Stimulated activated CD4-positive, alpha-beta T cell treated with anti-CD3 and anti-CD28 coated beads, TNF-alpha, amount 100 ng/mL, for 1 hour (primary cell): ENCODE measurements around the gene MTA3.
A peak's percentile ranks its signal among the peaks of the same experiment; 100 is the strongest.

Experiments
- DNase-seq, 3 donors: peaks; one replicate each; pipeline ENCODE4 v3.0.0-alpha.2; 2020; ENCODE audit warnings: low read depth in 3 of 3, low spot score in 1 of 3

The MTA3 gene

GRCh38 chr2:42658306-42658705, 89.9 kb downstream of the MTA3 start:
- DNase-seq = no peak

GRCh38 chr2:42659609-42660008, 91.2 kb downstream of the MTA3 start:
- DNase-seq = no peak

GRCh38 chr2:42663106-42663780, 94.8 kb downstream of the MTA3 start:
- peak; percentile 11 to 39 (median 18) for DNase-seq

GRCh38 chr2:42663828-42664227, 95.4 kb downstream of the MTA3 start:
- DNase-seq = no peak

GRCh38 chr2:42673989-42674579, 105.7 kb downstream of the MTA3 start:
- no peak for DNase-seq

GRCh38 chr2:42675815-42676214, 107.4 kb downstream of the MTA3 start:
- DNase-seq = no peak

GRCh38 chr2:42685303-42685702, 116.9 kb downstream of the MTA3 start:
- no peak for DNase-seq

GRCh38 chr2:42693013-42693615, 124.7 kb downstream of the MTA3 start:
- DNase-seq = no peak

GRCh38 chr2:42693688-42694479, 125.5 kb downstream of the MTA3 start:
- no peak for DNase-seq

- no peak for DNase-seq
Measured at GRCh38 chr2:42696987-42697386, 128.6 kb downstream of the MTA3 start.

GRCh38 chr2:42698940-42699339, 130.5 kb downstream of the MTA3 start:
- no peak for DNase-seq

- DNase-seq = no peak
Measured at GRCh38 chr2:42706836-42707235, 138.4 kb downstream of the MTA3 start.

GRCh38 chr2:42708179-42708578, 139.7 kb downstream of the MTA3 start:
- no peak for DNase-seq

GRCh38 chr2:42711896-42712295, 143.5 kb downstream of the MTA3 start:
- no peak for DNase-seq

GRCh38 chr2:42712934-42713333, 144.5 kb downstream of the MTA3 start:
- DNase-seq = no peak

- no peak for DNase-seq
Measured at GRCh38 chr2:42713920-42714319, 145.5 kb downstream of the MTA3 start.

- no peak for DNase-seq
Measured at GRCh38 chr2:42714686-42715085, 146.3 kb downstream of the MTA3 start.

- no peak for DNase-seq
Measured at GRCh38 chr2:42721898-42722297, 153.5 kb downstream of the MTA3 start.

- no peak for DNase-seq
Measured at GRCh38 chr2:42722320-42723190, 154.1 kb downstream of the MTA3 start.

- DNase-seq = no peak
Measured at GRCh38 chr2:42723465-42723864, 155.0 kb downstream of the MTA3 start.

GRCh38 chr2:42724886-42725285, 156.5 kb downstream of the MTA3 start:
- no peak for DNase-seq
